Keratinocyte (primary cell): ENCODE data around the gene PITX3.

Experiments
- CTCF ChIP-seq, 3 experiments: IDR thresholded peaks in 1 of 3; conservative IDR thresholded peaks in 1 of 3; optimal IDR thresholded peaks in 1 of 3; 2 replicates in 2 of 3; 3 replicates in 1 of 3; pipeline versions ENCODE3 to v1.5.1; 2011; ENCODE audit warnings: low read length in 3 of 3, mild to moderate bottlenecking in 3 of 3, moderate library complexity in 2 of 3, control low read depth in 1 of 3, inconsistent platforms in 1 of 3; ENCODE audit not compliant: insufficient read depth in 2 of 3; ENCODE audit errors: extremely low read depth in 1 of 3
- EZH2 ChIP-seq: IDR thresholded peaks from one replicate; pipeline ENCODE4 v1.6.1; 2012; ENCODE audit warnings: inconsistent platforms, mild to moderate bottlenecking, low read length, moderate library complexity

- TF ChIP-seq CTCF (optimal IDR thresholded peaks at IDR 0.05 in 1 of 3, IDR thresholded peaks at IDR 0.05 in 1 of 3, conservative IDR thresholded peaks at IDR 0.05 in 1 of 3; ENCODE audit: extremely low read depth in 1 of 3, insufficient read depth in 2 of 3, low read length in 3 of 3) (no peak), EZH2 (no peak)
These were observed 763 bp downstream of the PITX3 start for GRCh38 chr10:102240467-102241031.
